ENCODE data around the gene STPG1. TPM values are rescaled to one million over a fixed set of nuclear protein-coding genes. Genes with fewer than 3 reads are reported as not detected.
A peak's percentile ranks its signal among the peaks of the same experiment; 100 is the strongest.

The STPG1 gene
- polyA plus RNA-seq, 1 donor (not counting 4 experiments of a cell fraction or from before 2014, with no cell fraction given): 16.6 TPM

- no peaks in the 10 kb centered on the region for H3K9me1 ChIP-seq (ENCODE audit: control insufficient read depth, extremely low read depth, insufficient read depth, low read length)
- H3K27ac ChIP-seq (ENCODE audit: control insufficient read depth, insufficient read depth, low read length): no peak overlapping the region
- H3K9me3 ChIP-seq (ENCODE audit: control insufficient read depth, low read depth, low read length): no peaks in the 10 kb centered on the region
- H4K20me1 ChIP-seq (ENCODE audit: control insufficient read depth, extremely low read depth, insufficient read depth, low read length): no peaks in the 10 kb centered on the region
- TF ChIP-seq CTCF (optimal IDR thresholded peaks at IDR 0.05 in 1 of 3, IDR thresholded peaks at IDR 0.05 in 1 of 3, conservative IDR thresholded peaks at IDR 0.05 in 1 of 3; ENCODE audit: extremely low read depth in 1 of 3, insufficient read depth in 2 of 3, low read length in 3 of 3): peak in 1 of 3 experiments; percentile 14
- no peak for TF ChIP-seq EZH2 (IDR thresholded peaks at IDR 0.05; ENCODE audit: low read length)
- H3K4me1 ChIP-seq (ENCODE audit: control insufficient read depth, extremely low read depth, insufficient read depth, low read length): peaks cover 45% of the 10 kb centered on the region
- FAIRE-seq (no peak), DNase-seq (ENCODE audit: low read depth, low spot score) (no peak)
- H2AFZ ChIP-seq (ENCODE audit: control insufficient read depth, low read length): no peak overlapping the region
- no peak overlapping the region for H3K4me3 ChIP-seq (ENCODE audit: control insufficient read depth in 2 of 3, extremely low read depth in 1 of 3, insufficient read depth in 2 of 3, low read depth in 1 of 3, low read length in 3 of 3)
- no peak overlapping the region for H3K9ac ChIP-seq (ENCODE audit: control insufficient read depth, extremely low read depth, insufficient read depth, low read length)
- dilution Hi-C loops (cut with MboI; ENCODE audit: extremely low pct_ligation_motif_present, low sequenced_read_pairs): no loop called here
- peaks cover 7% of the 10 kb centered on the region for H3K27me3 ChIP-seq (ENCODE audit: control insufficient read depth, extremely low read depth, insufficient read depth, low read length)
- H3K36me3 ChIP-seq (ENCODE audit: control insufficient read depth in 2 of 2, extremely low read depth in 1 of 2, insufficient read depth in 2 of 2, low read length in 2 of 2): peaks cover 0 to 2% of the 10 kb centered on the region in 2 experiments
- no peak overlapping the region for H3K4me2 ChIP-seq (ENCODE audit: control insufficient read depth, extremely low read depth, insufficient read depth, low read depth, low read length)
- no peaks in the 10 kb centered on the region for H3K79me2 ChIP-seq (ENCODE audit: control insufficient read depth, insufficient read depth, low read length)
Measured at GRCh38 chr1:24325587-24326449, 87.8 kb downstream of the STPG1 start.

- no peak overlapping the region for H3K9ac ChIP-seq (ENCODE audit: control insufficient read depth, extremely low read depth, insufficient read depth, low read length)
- H2AFZ ChIP-seq (ENCODE audit: control insufficient read depth, low read length): no peak overlapping the region
- H4K20me1 ChIP-seq (ENCODE audit: control insufficient read depth, extremely low read depth, insufficient read depth, low read length): no peaks in the 10 kb centered on the region
- H3K27me3 ChIP-seq (ENCODE audit: control insufficient read depth, extremely low read depth, insufficient read depth, low read length): peaks cover 7% of the 10 kb centered on the region
- peaks cover 45% of the 10 kb centered on the region for H3K4me1 ChIP-seq (ENCODE audit: control insufficient read depth, extremely low read depth, insufficient read depth, low read length)
- H3K4me3 ChIP-seq (ENCODE audit: control insufficient read depth in 2 of 3, extremely low read depth in 1 of 3, insufficient read depth in 2 of 3, low read depth in 1 of 3, low read length in 3 of 3): no peak overlapping the region
- TF ChIP-seq EZH2 (IDR thresholded peaks at IDR 0.05; ENCODE audit: low read length): no peak
- TF ChIP-seq CTCF (optimal IDR thresholded peaks at IDR 0.05 in 1 of 3, IDR thresholded peaks at IDR 0.05 in 1 of 3, conservative IDR thresholded peaks at IDR 0.05 in 1 of 3; ENCODE audit: extremely low read depth in 1 of 3, insufficient read depth in 2 of 3, low read length in 3 of 3): no peak
- no peak overlapping the region for H3K27ac ChIP-seq (ENCODE audit: control insufficient read depth, insufficient read depth, low read length)
- dilution Hi-C loops (cut with MboI; ENCODE audit: extremely low pct_ligation_motif_present, low sequenced_read_pairs): no loop called here
- peaks cover 0 to 2% of the 10 kb centered on the region in 2 experiments for H3K36me3 ChIP-seq (ENCODE audit: control insufficient read depth in 2 of 2, extremely low read depth in 1 of 2, insufficient read depth in 2 of 2, low read length in 2 of 2)
- no peak overlapping the region for H3K4me2 ChIP-seq (ENCODE audit: control insufficient read depth, extremely low read depth, insufficient read depth, low read depth, low read length)
- FAIRE-seq (no peak), DNase-seq (ENCODE audit: low read depth, low spot score) (no peak)
- no peaks in the 10 kb centered on the region for H3K79me2 ChIP-seq (ENCODE audit: control insufficient read depth, insufficient read depth, low read length)
- no peaks in the 10 kb centered on the region for H3K9me3 ChIP-seq (ENCODE audit: control insufficient read depth, low read depth, low read length)
- no peaks in the 10 kb centered on the region for H3K9me1 ChIP-seq (ENCODE audit: control insufficient read depth, extremely low read depth, insufficient read depth, low read length)
Measured at GRCh38 chr1:24324903-24325302, 88.7 kb downstream of the STPG1 start.
